Activated B cell treated with CpG ODN at 0.5 μM for 24 hours (primary cell): ENCODE results near the gene MAEA. TPM values are rescaled to one million over a fixed set of nuclear protein-coding genes. Genes with fewer than 3 reads are reported as not detected.
A peak's percentile ranks its signal among the peaks of the same experiment; 100 is the strongest.

Experiments
- ATAC-seq: fragments of 200-7000 bp; cut with Tn5 transposase; one replicate; pipeline ENCODE4 v1.10.0; 2021; ENCODE audit warnings: low read depth, mild to moderate bottlenecking, moderate library complexity
- CTCF ChIA-PET: fragments of 350-600 bp; sonication (Branson Sonifier 250); formaldehyde crosslinking; loops from one replicate; lab custom pipeline; 2021; ENCODE audit warnings: antibody characterized with exemption; lab: Charles Lee
- POLR2A ChIA-PET: fragments of 350-600 bp; sonication (Branson Sonifier 250); formaldehyde crosslinking; loops from one replicate; lab custom pipeline; 2021; ENCODE audit warnings: antibody characterized with exemption; lab: Charles Lee
- DNase-seq: peaks from one replicate; pipeline ENCODE4 v3.0.0; 2022
- H3K27ac Mint-ChIP-seq: one replicate; pipeline ENCODE4 v1.8.0; 2020; ENCODE audit warnings: mixed read lengths
- H3K27me3 Mint-ChIP-seq: one replicate; pipeline ENCODE4 v1.8.0; 2021; ENCODE audit warnings: mixed read lengths
- H3K36me3 Mint-ChIP-seq: one replicate; pipeline ENCODE4 v1.8.0; 2021; ENCODE audit warnings: low read depth, mixed read lengths
- H3K4me1 Mint-ChIP-seq: one replicate; pipeline ENCODE4 v1.8.0; 2021; ENCODE audit warnings: mixed read lengths
- H3K4me3 Mint-ChIP-seq: one replicate; pipeline ENCODE4 v1.8.0; 2020; ENCODE audit warnings: mild to moderate bottlenecking, mixed read lengths
- H3K9me3 Mint-ChIP-seq: one replicate; pipeline ENCODE4 v1.8.0; 2020; ENCODE audit warnings: mixed read lengths
- intact Hi-C: fragments of 100-400 bp; cut with micrococcal nuclease; formaldehyde crosslinking; loops from one replicate; pipeline ENCODE4 v1.15.1; 2024
- total RNA-seq: library from RNA; stranded (reverse); gene quantifications from 2 replicates; pipeline ENCODE4 v1.2.3, GENCODE V29; 2022
- TF ChIP-seq, protein P1 (sequence below): fragments of 200-600 bp; IDR thresholded peaks from one replicate; pipeline ENCODE4 v1.8.0; 2022; ENCODE audit warnings: antibody characterized with exemption, mild to moderate bottlenecking

MAEA gene
- total RNA-seq, 1 donor from 2014 or later = 73.7 TPM

DNA sequence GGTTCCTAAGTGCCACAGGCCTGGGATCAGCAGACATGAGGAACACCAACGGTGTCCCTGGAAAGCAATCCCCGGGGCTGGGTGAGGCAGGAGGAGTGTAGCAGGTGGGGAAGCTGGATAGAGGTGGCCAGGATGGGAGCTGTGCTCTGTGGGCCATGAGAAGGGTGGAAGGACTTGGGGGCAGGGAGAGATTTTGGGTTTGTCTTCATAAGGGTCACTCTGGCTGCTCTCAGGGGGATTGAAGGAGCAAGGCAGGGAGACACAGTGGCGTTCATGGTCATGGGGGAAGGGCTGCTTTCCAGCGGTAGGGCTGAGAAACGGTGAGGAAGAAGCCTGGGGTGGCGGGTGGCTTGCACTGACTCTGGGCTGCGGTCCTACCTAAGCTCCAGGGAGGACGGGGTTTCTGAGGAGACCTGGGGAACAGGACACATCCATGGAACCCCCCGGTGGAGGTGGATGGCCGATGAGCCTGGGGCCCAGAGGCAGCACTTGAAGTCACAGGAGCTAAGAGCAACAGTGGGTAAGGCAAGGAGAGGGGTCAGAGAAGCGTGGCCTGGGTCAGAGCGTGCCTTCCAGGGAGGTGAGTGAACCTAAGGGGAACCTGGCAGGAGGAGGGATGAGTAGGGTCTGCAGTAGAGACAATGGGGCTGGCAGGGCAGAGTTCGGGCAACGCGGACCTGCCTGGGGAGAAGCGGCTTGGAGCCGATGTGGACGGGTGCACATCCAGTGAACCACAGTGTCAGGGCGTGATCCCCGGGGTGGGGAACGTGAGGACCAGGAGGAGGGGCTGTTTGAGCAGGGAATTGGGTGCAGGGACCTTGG is 28.4 kb upstream of the MAEA start:
- TF ChIP-seq, protein P1, sequence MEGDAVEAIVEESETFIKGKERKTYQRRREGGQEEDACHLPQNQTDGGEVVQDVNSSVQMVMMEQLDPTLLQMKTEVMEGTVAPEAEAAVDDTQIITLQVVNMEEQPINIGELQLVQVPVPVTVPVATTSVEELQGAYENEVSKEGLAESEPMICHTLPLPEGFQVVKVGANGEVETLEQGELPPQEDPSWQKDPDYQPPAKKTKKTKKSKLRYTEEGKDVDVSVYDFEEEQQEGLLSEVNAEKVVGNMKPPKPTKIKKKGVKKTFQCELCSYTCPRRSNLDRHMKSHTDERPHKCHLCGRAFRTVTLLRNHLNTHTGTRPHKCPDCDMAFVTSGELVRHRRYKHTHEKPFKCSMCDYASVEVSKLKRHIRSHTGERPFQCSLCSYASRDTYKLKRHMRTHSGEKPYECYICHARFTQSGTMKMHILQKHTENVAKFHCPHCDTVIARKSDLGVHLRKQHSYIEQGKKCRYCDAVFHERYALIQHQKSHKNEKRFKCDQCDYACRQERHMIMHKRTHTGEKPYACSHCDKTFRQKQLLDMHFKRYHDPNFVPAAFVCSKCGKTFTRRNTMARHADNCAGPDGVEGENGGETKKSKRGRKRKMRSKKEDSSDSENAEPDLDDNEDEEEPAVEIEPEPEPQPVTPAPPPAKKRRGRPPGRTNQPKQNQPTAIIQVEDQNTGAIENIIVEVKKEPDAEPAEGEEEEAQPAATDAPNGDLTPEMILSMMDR = no peak
- Mint-ChIP-seq H3K4me3 (no peak overlapping the region), H3K27me3 (no peaks in the 10 kb centered on the region), H3K36me3 (no peaks in the 10 kb centered on the region), H3K4me1 (peaks cover 13% of the 10 kb centered on the region), H3K27ac (peak overlapping the region; percentile 22), H3K9me3 (peaks cover 1% of the 10 kb centered on the region)
- ATAC-seq (no peak), DNase-seq (no peak)
- intact Hi-C loops = no loop called here
- POLR2A ChIA-PET = interaction anchor here (1.1 kb wide), 1 partner anchor 12 kb away, joined by 4 read pairs; the partner anchor contains the start of gene CTBP1
- CTCF ChIA-PET = no interaction called here

DNA sequence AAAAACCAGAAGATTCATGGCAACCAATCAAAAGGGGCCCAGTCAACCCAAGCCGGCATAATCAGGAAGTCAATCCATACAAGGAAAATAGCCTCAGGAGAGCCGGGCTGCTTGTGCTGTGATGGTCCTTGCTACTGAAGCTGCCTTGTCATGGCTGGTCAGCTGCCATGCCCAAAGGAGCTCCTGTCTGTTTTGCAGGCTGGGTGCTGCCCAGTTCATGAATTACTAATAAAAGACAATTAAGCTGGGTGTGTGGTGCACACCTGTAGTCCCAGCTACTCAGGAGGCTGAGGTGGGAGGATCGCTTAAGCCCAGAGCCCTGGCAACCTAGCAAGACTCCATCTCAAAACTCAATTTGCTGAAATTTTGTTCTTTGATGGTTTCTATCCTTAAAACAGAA is 24.7 kb upstream of the MAEA start:
- Mint-ChIP-seq H3K9me3 (peaks cover 5% of the 10 kb centered on the region), H3K4me1 (peaks cover 33% of the 10 kb centered on the region), H3K36me3 (no peaks in the 10 kb centered on the region), H3K27ac (no peak overlapping the region), H3K4me3 (no peak overlapping the region), H3K27me3 (no peaks in the 10 kb centered on the region)
- POLR2A ChIA-PET = interaction anchor here (1.5 to 6.7 kb wide), 2 partner anchors 16 to 82 kb away, joined by 4 to 62 read pairs; partner anchors contain the start of genes CTBP1 and UVSSA
- no peak for ATAC-seq
- DNase-seq = no peak
- CTCF ChIA-PET = interaction anchor here (1.0 to 1.6 kb wide), 2 partner anchors 15 to 134 kb away, joined by 6 read pairs; no protein-coding TSS in a partner anchor
- intact Hi-C loops = no loop called here
- TF ChIP-seq, protein P1 = no peak

DNA sequence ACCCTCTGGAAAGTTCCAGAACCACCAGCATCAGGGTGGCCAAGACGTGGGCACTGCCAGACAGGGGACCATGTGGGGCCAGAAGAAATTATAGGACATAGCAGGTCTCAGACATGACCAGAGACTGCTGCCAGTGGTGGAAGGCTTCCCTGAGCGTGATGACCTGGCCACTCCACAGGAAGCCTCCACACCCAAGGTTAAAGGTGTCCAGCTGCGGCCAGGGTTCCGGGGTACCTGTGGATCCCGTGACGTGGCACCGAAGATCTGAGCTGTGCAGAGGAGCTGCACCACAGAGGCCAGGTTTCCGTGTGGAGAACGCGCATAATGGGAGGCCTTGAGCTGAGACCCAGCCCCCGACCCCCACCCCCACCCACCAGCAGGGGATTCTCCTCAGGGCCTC is 24.3 kb upstream of the MAEA start:
- CTCF ChIA-PET = interaction anchor here (1.6 kb wide), 1 partner anchor 15 kb away, joined by 6 read pairs; no protein-coding TSS in a partner anchor
- no peak overlapping the region for H3K4me3 Mint-ChIP-seq
- no peak for DNase-seq
- peaks cover 32% of the 10 kb centered on the region for H3K4me1 Mint-ChIP-seq
- intact Hi-C loops = no loop called here
- H3K9me3 Mint-ChIP-seq = peaks cover 5% of the 10 kb centered on the region
- POLR2A ChIA-PET = interaction anchor here (0.6 to 6.7 kb wide), 3 partner anchors 16 to 311 kb away, joined by 3 to 62 read pairs (median 4); partner anchors contain the start of genes CTBP1 and MAEA
- no peaks in the 10 kb centered on the region for H3K27me3 Mint-ChIP-seq
- no peak overlapping the region for H3K27ac Mint-ChIP-seq
- TF ChIP-seq, protein P1 = no peak
- no peak for ATAC-seq
- no peaks in the 10 kb centered on the region for H3K36me3 Mint-ChIP-seq

DNA sequence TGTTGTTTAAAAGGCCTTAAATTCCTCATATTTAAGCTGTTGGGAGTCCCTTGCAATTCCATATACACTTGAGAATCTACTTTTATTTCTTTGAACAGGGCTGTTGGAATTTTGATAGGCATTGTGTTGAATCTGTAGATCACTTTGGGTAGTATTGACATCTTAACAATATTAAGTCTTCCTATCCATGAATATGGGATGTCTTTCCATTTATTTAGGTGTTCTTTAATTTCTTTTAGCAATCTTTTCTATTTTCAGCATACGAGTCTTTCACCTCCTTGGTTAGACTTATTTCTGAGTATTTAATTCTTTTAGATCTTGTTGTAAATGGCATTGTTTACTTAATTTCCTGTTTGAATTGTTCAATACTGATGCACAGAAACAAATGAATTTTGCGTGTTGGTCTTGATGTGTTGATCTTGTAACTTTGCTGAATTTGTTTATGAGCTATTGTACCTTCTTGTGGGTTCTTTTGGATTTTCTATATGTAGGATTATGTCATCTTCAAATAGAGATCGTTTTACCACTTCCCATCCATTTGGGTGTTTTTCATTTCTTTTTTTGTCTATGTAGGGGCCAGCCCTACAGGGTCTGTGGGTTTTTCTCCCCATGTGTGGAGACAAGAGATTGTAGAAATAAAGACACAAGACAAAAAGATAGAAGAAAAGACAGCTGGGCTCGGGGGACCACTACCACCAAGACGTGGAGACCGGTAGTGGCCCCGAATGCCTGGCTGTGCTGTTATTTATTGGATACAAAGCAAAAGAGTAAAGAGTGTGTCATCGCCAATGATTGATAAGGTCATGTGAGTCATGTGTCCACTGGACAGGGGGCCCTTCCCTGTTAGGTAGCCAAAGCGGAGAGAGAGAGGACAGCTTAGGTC is 22.6 kb upstream of the MAEA start:
- TF ChIP-seq, protein P1 = no peak
- H3K36me3 Mint-ChIP-seq = no peaks in the 10 kb centered on the region
- H3K4me3 Mint-ChIP-seq = peak overlapping the region; percentile 84
- no peaks in the 10 kb centered on the region for H3K27me3 Mint-ChIP-seq
- DNase-seq (no peak), ATAC-seq (peak; percentile 61)
- H3K27ac Mint-ChIP-seq = peak overlapping the region; percentile 89
- POLR2A ChIA-PET = interaction anchor here (1.1 to 6.7 kb wide), 5 partner anchors 14 to 136 kb away, joined by 3 to 62 read pairs (median 7); partner anchors contain the start of genes CTBP1 and UVSSA
- peaks cover 31% of the 10 kb centered on the region for H3K4me1 Mint-ChIP-seq
- peaks cover 5% of the 10 kb centered on the region for H3K9me3 Mint-ChIP-seq
- intact Hi-C loops = loop anchor here (1.0 kb wide), 1 partner anchor 18 kb away; the partner anchor contains the start of gene CTBP1
- CTCF ChIA-PET = interaction anchor here (1.2 to 3.7 kb wide), 9 partner anchors 9 to 136 kb away, joined by 4 to 46 read pairs (median 16); partner anchors contain the start of genes CTBP1 and UVSSA
